ENCODE measurements around the gene C11orf68.

C11orf68 gene

GRCh38 chr11:65917434-65918210 is 1.2 kb downstream of the C11orf68 start:
- no peak for TF ChIP-seq CTCF (IDR thresholded peaks at IDR 0.05; ENCODE audit: low read depth, low read length)
- no peak for DNase-seq (ENCODE audit: low read depth, low spot score)
- in situ Hi-C loops (cut with HindIII; ENCODE audit: low sequenced_read_pairs): no loop called here
- peak overlapping the region; percentile 93 for H3K4me3 ChIP-seq (ENCODE audit: low read depth, low read length)

GRCh38 chr11:65917077-65917433 is 1.8 kb downstream of the C11orf68 start:
- no peak overlapping the region for H3K4me3 ChIP-seq (ENCODE audit: low read depth, low read length)
- no peak for TF ChIP-seq CTCF (IDR thresholded peaks at IDR 0.05; ENCODE audit: low read depth, low read length)
- no peak for DNase-seq (ENCODE audit: low read depth, low spot score)
- in situ Hi-C loops (cut with HindIII; ENCODE audit: low sequenced_read_pairs): no loop called here

GRCh38 chr11:65916391-65916790 is 2.5 kb downstream of the C11orf68 start:
- no peak for TF ChIP-seq CTCF (IDR thresholded peaks at IDR 0.05; ENCODE audit: low read depth, low read length)
- no peak for DNase-seq (ENCODE audit: low read depth, low spot score)
- in situ Hi-C loops (cut with HindIII; ENCODE audit: low sequenced_read_pairs): no loop called here
- no peak overlapping the region for H3K4me3 ChIP-seq (ENCODE audit: low read depth, low read length)

- peak; percentile 95 for DNase-seq (ENCODE audit: low read depth, low spot score)
- peak overlapping the region; percentile 5 for H3K4me3 ChIP-seq (ENCODE audit: low read depth, low read length)
- no peak for TF ChIP-seq CTCF (IDR thresholded peaks at IDR 0.05; ENCODE audit: low read depth, low read length)
- in situ Hi-C loops (cut with HindIII; ENCODE audit: low sequenced_read_pairs): no loop called here
Observed at GRCh38 chr11:65915821-65916251, 3.0 kb downstream of the C11orf68 start.

GRCh38 chr11:65915101-65915820 is 3.6 kb downstream of the C11orf68 start:
- in situ Hi-C loops (cut with HindIII; ENCODE audit: low sequenced_read_pairs): no loop called here
- H3K4me3 ChIP-seq (ENCODE audit: low read depth, low read length): no peak overlapping the region
- TF ChIP-seq CTCF (IDR thresholded peaks at IDR 0.05; ENCODE audit: low read depth, low read length): no peak
- no peak for DNase-seq (ENCODE audit: low read depth, low spot score)

- peak; percentile 59 for DNase-seq (ENCODE audit: low read depth, low spot score)
- in situ Hi-C loops (cut with HindIII; ENCODE audit: low sequenced_read_pairs): no loop called here
- no peak overlapping the region for H3K4me3 ChIP-seq (ENCODE audit: low read depth, low read length)
- TF ChIP-seq CTCF (IDR thresholded peaks at IDR 0.05; ENCODE audit: low read depth, low read length): no peak
Observed at GRCh38 chr11:65912845-65913244, 6.0 kb downstream of the C11orf68 start.

Measured in astrocyte of the spinal cord (primary cell).